DMS53 treated with DMSO at 0.1 percent for 48 hours (cell line): Measurements from ENCODE around the gene FAM227B.
"Not testable (repeated sequence)": the region's sequence is repeated elsewhere in the genome, so short reads cannot be mapped to it uniquely, and the experiment has no call there.

Experiments used
- DNase-seq: peaks from one replicate; lab custom pipeline; 2025; ENCODE audit not compliant: unreplicated experiment; lab: John Stamatoyannopoulos, UW

Gene FAM227B

DNA sequence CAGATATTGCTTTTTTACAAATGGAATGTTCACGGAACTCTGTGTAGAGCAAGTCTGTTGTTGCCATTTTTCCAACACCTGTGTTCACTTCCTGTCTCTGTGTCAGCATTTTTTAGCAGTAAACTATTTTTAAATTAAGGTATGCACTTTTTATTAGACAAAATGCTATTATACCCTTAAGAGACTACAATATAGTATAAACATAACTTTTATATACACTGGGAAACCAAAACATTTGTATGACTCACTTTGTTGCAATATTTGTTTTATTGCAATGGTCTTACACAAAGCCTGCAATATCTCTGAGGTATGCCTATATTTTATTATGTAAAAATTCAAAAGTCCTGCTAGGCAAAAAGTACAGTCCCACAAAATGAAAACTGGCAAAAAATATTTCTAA, 237.4 kb downstream of the FAM227B start:
- DNase-seq, result no peak

DNA sequence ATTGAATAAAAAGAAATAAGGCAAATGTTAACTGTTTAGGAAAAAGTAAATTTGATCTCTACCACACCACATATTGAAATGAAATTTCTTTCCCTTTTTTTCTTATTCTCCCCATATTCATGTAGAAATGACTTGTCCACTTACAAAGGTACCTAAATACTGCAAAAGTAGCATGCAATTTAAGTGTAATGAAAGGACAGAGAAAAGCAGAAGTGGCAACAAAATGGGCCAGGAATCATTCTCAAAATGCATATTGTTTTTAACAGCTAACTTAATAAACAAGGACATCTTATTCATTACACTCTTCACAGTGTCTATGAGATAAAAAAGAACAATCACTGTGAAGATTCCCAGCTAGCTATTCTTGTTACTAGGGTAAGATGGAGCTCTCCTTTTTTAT, 238.2 kb downstream of the FAM227B start:
- no peak for DNase-seq

DNA sequence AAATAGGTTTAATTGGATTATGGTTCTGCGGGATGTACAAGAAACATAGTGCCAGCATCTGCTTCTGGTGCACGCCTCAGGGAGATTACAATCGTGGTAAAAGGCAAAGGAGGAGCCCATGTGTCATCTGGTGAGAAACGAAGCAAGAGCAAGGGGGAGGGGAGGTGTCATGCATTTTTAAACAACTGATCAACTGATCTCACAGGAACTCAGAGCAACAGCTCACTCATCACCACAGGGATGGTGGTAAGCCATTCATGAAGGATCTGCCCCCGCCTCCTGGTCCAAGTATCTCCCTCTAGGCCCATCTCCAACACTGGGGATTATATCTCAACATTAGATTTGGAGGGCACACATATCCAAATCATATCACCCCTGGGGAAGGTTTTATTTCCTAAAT, 239.7 kb downstream of the FAM227B start:
- DNase-seq, result no peak

GRCh38 chr15:49379996-49380395, 240.6 kb downstream of the FAM227B start:
- DNase-seq, result no peak

- no peak for DNase-seq
Observed at GRCh38 chr15:49372366-49372765, 248.3 kb downstream of the FAM227B start.

DNA sequence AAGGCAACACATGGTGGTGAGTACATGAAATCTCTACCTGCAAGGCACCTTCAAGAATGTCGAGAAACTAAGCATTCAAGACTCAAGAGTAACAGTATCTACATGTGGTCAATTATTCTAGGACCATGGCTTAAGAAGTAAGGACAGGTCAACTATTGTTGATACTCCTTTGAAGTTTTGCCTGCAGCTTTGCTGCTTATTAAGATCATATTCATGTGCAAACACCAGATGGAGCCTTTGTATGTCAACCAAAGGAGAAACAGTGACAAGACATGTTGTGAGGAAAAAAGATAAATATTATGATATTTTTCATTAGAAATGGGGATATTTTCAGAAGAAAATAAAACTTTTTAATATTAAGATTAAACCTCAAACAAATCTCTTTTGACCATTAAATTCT, 249.8 kb downstream of the FAM227B start:
- no peak for DNase-seq

DNA sequence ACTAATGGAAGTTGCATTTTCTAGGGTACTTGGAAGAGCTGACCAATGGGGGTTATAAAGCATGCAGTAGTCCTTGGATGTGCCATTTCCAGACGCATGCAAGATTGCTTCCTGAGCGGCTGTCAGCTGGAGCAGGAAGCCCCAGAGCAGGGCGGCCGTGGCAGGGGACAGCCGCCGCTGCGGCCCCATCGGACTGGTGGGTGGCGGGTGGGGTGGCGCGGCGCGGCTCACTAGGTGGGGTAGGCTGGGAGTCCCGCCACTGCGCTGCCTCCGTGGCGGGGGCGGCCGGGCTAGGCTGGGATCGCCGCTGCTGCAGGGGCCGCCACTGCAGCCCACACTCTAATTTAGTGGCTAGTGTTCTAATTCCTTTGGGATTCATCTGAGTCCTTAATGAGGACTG, 254.1 kb downstream of the FAM227B start:
- DNase-seq, result no peak

- DNase-seq, result no peak
Observed at GRCh38 chr15:49361370-49361769, 259.2 kb downstream of the FAM227B start.

GRCh38 chr15:49354439-49354838, 266.2 kb downstream of the FAM227B start:
- DNase-seq, result not testable (repeated sequence)

- DNase-seq, result no peak
Observed at GRCh38 chr15:49343546-49343945, 277.1 kb downstream of the FAM227B start.

GRCh38 chr15:49339656-49340055, 281.0 kb downstream of the FAM227B start:
- no peak for DNase-seq

DNA sequence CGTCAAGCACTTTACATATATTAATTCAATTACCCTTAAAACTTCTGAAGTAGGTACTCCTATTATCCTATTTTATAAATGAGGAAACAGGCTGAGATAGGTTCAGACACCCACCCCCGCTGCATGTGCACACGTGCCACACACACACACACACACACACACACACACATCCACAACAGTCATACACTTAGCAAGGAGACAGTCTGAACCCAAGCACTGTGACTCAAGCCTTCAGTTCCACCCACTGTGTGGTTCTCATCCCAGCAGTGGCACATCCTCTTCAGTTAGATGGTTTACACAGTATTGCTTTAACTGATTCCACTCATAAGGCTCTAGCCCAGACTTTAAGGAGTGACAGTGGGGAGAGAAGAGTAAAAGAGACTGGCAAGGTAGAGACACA, 288.7 kb downstream of the FAM227B start:
- no peak for DNase-seq

GRCh38 chr15:49331442-49331841, 289.2 kb downstream of the FAM227B start:
- no peak for DNase-seq

- no peak for DNase-seq
Observed at GRCh38 chr15:49330166-49330565, 290.5 kb downstream of the FAM227B start.

- DNase-seq, result no peak
Observed at GRCh38 chr15:49328941-49329340, 291.7 kb downstream of the FAM227B start.

DNA sequence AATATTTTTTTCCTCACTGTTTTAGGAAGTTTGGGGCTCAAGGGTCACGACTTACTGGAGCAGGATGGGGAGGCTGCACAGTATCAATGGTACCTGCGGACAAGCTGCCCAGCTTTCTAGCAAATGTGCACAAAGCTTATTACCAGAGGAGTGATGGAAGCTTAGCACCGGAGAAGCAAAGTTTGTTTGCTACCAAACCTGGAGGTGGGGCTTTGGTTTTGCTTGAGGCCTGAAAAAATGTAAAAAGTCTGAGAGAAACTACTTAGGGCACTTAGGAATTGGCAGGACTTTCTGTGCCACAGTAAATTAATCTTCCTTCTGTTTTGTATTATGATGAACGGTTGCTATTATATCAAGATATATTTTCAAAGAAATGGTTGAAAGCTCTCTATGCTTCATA, 292.7 kb downstream of the FAM227B start:
- DNase-seq, result no peak

GRCh38 chr15:49323207-49323606, 297.4 kb downstream of the FAM227B start:
- DNase-seq, result no peak

- no peak for DNase-seq
Observed at GRCh38 chr15:49320351-49320750, 300.3 kb downstream of the FAM227B start.

GRCh38 chr15:49315391-49315823, 305.2 kb downstream of the FAM227B start:
- DNase-seq, result no peak

- DNase-seq, result no peak
Observed at GRCh38 chr15:49314716-49315115, 305.9 kb downstream of the FAM227B start.

- no peak for DNase-seq
Observed at GRCh38 chr15:49313650-49314049, 307.0 kb downstream of the FAM227B start.

DNA sequence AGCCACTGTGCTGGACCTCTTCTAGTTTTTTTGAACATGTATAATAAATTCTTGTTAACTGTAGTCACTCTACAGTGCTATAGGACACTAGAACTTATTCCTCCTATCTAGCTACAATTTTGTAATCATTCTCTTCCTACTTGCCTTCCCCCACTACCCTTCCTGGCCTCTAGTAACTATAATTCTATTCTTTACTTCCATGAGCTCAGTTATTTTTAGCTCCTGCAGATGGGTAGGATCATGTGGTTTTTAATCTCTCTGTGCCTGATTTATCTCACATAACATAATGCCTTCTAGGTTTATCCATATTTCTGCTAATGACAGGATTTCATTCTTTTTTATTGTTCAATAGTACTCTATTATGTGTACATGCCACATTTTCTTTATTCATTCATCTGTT, 310.7 kb downstream of the FAM227B start:
- DNase-seq, result no peak

GRCh38 chr15:49308686-49309085, 311.9 kb downstream of the FAM227B start:
- DNase-seq, result no peak

DNA sequence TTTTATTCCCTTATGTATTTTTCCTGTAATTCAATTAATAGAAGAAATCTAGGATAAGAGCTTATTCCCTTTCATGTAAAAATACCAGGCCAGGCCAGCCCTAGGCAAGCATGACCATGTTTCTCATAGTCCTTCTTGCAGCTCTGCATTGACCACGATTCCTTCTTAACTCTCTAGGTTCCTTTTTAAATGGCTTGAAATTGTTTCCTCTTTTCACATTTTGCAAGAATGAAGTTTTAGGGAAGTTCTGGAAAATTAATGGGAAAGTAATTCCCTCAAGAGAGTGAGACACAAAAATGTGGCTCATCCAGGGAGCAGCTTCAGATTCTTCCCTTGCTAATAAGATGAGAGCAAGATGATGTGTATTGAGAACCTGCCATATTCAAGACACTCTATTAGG, 314.1 kb downstream of the FAM227B start:
- no peak for DNase-seq
